IgD-negative memory B cell (primary cell): ENCODE results near the gene TMCC2. TPM values are rescaled to one million over a fixed set of nuclear protein-coding genes. Genes with fewer than 3 reads are reported as not detected.
A peak's percentile ranks its signal among the peaks of the same experiment; 100 is the strongest.
"Not testable (repeated sequence)": the region's sequence is repeated elsewhere in the genome, so short reads cannot be mapped to it uniquely, and the experiment has no call there.

Source experiments
- H3K27ac Mint-ChIP-seq, 3 donors: one replicate each; pipeline ENCODE4 v1.8.0; 2020 to 2022; ENCODE audit warnings: mild to moderate bottlenecking in 3 of 3, mixed read lengths in 3 of 3, moderate library complexity in 1 of 3
- H3K27me3 Mint-ChIP-seq: one replicate; pipeline ENCODE4 v1.8.0; 2021; ENCODE audit warnings: mixed read lengths
- H3K36me3 Mint-ChIP-seq: one replicate; pipeline ENCODE4 v1.8.0; 2020; ENCODE audit warnings: mild to moderate bottlenecking, mixed read lengths
- H3K4me1 Mint-ChIP-seq, 3 donors: one replicate each; pipeline ENCODE4 v1.8.0; 2020 to 2022; ENCODE audit warnings: mixed read lengths in 3 of 3, mild to moderate bottlenecking in 1 of 3
- H3K4me3 Mint-ChIP-seq, 4 donors: one replicate each; pipeline ENCODE4 v1.8.0; 2020 to 2022; ENCODE audit warnings: mild to moderate bottlenecking in 4 of 4, mixed read lengths in 4 of 4, moderate library complexity in 3 of 4
- H3K9me3 Mint-ChIP-seq, 3 donors: one replicate each; pipeline ENCODE4 v1.8.0; 2020 to 2021; ENCODE audit warnings: mixed read lengths in 3 of 3, mild to moderate bottlenecking in 1 of 3
- polyA plus RNA-seq: library from polyadenylated mRNA; unstranded; fragments of 300-500 nt; fragmentation: Illumina TruSeq; gene quantifications from one replicate; pipeline ENCODE4 v1.2.3, GENCODE V29; 2021

The TMCC2 gene
- polyA plus RNA-seq, 1 donor from 2014 or later: 0.11 TPM

DNA sequence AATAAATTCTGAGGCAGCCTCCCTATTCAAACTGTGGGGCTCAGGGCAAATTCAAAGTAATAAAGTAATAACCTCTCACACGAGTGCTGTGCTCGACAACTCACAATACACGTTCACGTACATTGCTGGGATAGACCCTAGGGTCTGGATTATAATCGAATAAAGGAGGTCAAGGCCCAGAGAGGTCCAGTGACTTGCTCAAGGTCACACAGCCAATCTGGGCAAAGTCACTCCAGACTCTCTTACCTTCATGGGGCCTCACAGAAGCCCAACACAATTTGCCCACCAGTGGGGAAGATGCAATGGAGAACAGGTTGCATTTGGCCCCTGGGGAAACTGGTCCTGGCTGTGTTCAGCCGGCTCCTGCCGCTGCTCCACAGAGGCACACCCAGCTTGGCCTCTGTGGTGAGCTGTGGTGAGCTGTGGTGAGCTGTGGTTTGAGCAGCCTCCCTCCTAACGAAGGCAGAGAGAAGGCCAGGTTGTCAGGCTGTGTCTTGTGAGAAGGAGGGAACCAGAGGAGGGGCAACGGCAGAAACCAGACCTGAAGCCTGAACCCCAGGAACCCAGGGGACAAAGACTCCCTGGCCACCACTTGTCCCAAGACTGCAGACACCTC, 58.7 kb downstream of the TMCC2 start:
- peaks cover 2% of the 10 kb centered on the region for H3K27me3 Mint-ChIP-seq
- H3K4me1 Mint-ChIP-seq: peaks cover 28 to 71% (median 59%) of the 10 kb centered on the region in 3 donors
- H3K36me3 Mint-ChIP-seq: no peaks in the 10 kb centered on the region
- peak overlapping the region; percentile 30 to 93 (median 82) for H3K4me3 Mint-ChIP-seq
- no peaks in the 10 kb centered on the region for H3K9me3 Mint-ChIP-seq
- H3K27ac Mint-ChIP-seq: peak overlapping the region; percentile 71 to 99 (median 98)

DNA sequence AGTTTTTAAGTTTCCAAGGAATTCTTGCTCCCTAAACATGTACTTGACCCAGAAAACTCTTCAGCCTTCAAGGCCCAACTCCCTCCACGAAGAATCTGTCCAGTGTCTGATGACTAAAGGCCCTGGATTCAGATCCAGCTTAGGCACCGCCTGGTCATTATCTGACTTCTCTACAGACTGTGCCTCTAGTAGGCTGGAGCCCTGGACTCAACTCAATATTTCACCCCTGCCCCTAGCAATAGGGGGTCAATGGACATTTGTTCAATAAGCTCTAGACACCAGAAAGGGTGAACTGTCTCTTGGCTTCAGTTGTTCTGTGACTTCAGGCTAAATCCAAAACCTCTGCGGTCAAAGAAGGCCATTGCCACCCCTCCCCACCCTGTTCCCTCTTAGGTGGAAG, 59.3 kb downstream of the TMCC2 start:
- Mint-ChIP-seq H3K27me3 (peaks cover 2% of the 10 kb centered on the region), H3K36me3 (no peaks in the 10 kb centered on the region), H3K9me3 (no peaks in the 10 kb centered on the region), H3K27ac (peak overlapping the region; percentile 71 to 99 (median 98)), H3K4me3 (peak overlapping the region; percentile 30 to 93 (median 62)), H3K4me1 (peaks cover 33 to 78% (median 65%) of the 10 kb centered on the region in 3 donors)

DNA sequence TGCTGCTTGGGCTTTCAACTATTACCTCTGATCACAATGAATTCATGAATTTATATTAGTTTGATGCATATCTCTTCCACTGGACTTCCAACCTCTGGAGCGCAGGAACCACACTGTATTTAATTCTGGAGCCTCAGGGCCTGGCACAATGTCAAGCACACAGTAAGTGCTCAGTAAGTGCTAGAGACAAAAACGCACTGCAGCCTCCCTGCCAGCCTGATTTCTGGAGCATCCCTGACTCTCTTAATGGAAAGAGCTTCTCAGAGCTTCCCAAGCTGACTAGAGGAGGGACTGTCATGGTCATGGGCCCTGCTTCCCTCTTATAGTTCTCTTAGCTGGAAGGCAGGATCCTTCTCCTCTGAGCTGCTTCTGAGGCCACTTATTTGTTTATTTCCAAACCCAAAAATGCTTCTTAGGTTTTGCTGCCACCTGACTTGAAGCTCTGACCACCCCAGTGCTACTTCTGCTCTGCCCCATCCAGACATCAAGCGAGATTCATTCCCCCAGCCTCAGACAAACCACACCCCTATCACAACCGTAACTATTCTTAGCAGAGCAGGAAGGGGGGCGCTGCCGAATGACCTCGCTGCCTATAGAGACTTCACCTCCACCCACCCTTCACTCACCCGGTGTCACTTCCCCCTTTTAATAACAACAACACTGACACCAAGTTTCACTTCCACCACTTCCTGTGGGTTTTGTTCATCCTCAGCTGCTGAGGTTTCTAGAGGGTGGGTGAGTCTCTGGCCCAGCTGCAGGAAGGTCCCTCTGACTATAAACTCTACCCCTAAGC, 60.2 kb downstream of the TMCC2 start:
- H3K4me1 Mint-ChIP-seq: peaks cover 33 to 72% (median 62%) of the 10 kb centered on the region in 3 donors
- no peaks in the 10 kb centered on the region for H3K9me3 Mint-ChIP-seq
- H3K4me3 Mint-ChIP-seq: peak overlapping the region; percentile 30 to 93 (median 66)
- peaks cover 2% of the 10 kb centered on the region for H3K27me3 Mint-ChIP-seq
- H3K27ac Mint-ChIP-seq: peak overlapping the region; percentile 71 to 99 (median 98)
- no peaks in the 10 kb centered on the region for H3K36me3 Mint-ChIP-seq

DNA sequence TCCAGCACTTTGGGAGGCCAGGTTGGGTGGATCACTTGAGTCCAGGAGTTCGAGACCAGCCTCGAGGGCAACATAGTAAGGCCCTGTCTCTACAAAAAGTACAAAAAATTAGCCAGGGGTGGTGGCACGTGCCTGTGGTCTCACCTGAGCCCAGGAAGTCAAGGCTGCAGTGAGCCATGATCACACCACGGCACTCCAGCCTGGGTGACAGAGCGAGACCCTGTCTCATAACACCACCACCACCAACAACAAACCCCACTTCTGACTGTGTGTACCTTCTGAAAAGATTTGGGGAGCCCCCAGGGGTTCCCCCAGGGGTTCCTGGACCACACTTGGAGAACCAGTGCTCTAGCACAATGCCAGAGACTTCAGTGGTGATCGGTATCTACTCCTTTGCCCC, 63.9 kb downstream of the TMCC2 start:
- H3K9me3 Mint-ChIP-seq: no peaks in the 10 kb centered on the region
- H3K4me3 Mint-ChIP-seq: peak overlapping the region in 3 of 4 donors; percentile 55 to 66 (median 55)
- H3K27me3 Mint-ChIP-seq: no peaks in the 10 kb centered on the region
- H3K36me3 Mint-ChIP-seq: no peaks in the 10 kb centered on the region
- peaks cover 36 to 59% (median 56%) of the 10 kb centered on the region in 3 donors for H3K4me1 Mint-ChIP-seq
- peak overlapping the region; percentile 53 to 92 (median 87) for H3K27ac Mint-ChIP-seq

DNA sequence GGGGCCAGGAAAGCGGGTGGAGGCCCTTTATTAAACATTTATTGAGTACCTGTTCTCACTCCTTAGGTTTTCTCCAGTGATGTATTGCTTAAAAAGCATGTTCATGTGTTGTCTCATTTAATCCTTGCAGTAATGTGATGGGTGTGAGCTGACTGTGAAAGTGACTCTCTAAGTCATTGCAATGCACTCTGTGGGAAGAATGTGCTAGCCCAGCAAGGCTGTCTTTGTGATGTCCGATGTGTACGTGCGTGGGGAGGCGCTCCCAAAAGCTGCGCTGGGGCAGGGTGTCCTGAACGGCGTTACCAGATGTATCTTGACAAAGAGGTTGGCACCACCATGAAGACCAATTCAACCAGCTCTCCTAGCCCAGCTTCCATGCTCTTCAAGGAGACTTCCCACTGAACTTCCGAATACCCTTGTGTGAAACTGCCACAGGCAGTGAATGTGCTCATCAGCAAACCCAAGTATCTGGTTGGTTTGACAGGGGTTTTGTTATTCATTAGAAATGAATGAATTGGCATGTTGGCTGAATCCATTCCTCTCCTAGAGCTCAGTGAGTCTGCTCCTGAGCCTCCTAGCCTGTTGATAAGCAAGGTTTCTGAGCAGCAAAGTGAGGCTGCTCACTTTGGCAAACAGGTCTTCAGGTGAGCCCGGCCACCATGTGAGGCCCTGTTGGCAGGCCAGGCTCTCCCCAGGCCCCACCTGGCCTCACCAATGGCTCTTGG, 65.8 kb downstream of the TMCC2 start:
- peaks cover 29 to 46% (median 45%) of the 10 kb centered on the region in 3 donors for H3K4me1 Mint-ChIP-seq
- no peaks in the 10 kb centered on the region for H3K27me3 Mint-ChIP-seq
- H3K4me3 Mint-ChIP-seq: no peak overlapping the region
- peak overlapping the region; percentile 19 to 41 (median 24) for H3K27ac Mint-ChIP-seq
- H3K36me3 Mint-ChIP-seq: no peaks in the 10 kb centered on the region
- no peaks in the 10 kb centered on the region for H3K9me3 Mint-ChIP-seq

DNA sequence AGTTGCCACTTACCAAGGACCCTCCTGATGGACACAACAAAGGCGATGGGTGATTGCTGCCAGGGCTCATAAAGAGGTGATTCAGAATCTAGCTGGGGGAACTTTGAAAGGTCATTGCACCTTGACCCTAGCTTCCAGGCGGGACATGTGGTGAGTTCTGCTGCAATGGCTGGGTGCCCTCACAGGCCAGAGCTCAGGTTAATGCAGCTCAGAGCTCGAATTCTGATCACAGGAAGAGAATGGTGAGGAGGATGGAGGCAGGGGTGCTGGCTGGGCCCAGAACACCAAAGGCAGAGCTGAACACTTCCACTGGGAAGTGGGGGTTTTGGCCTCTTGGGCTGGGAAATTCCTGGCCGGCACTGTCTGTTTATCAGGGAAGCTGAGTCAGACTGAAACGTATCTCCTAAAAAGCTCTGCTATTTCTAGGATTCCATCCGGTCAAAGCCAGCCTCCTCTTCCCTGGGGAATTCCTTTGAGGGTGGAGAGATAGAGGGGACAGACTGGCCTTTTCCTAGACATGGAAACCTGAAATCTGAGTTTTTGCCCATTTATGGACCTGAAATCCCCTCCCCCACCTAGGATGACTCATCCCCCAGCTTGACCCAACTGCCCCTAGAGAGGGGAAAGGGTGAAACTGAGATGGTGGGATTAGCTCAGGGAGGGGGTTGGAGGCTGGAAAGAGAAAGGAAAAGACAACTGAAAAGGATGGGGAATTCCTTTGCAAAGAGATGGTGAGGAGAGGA, 66.6 kb downstream of the TMCC2 start:
- no peaks in the 10 kb centered on the region for H3K9me3 Mint-ChIP-seq
- H3K27me3 Mint-ChIP-seq: no peaks in the 10 kb centered on the region
- no peaks in the 10 kb centered on the region for H3K36me3 Mint-ChIP-seq
- peak overlapping the region in 2 of 4 donors; percentile 1 to 55 for H3K4me3 Mint-ChIP-seq
- peaks cover 29 to 52% (median 45%) of the 10 kb centered on the region in 3 donors for H3K4me1 Mint-ChIP-seq
- peak overlapping the region in 2 of 3 donors; percentile 19 to 24 for H3K27ac Mint-ChIP-seq

DNA sequence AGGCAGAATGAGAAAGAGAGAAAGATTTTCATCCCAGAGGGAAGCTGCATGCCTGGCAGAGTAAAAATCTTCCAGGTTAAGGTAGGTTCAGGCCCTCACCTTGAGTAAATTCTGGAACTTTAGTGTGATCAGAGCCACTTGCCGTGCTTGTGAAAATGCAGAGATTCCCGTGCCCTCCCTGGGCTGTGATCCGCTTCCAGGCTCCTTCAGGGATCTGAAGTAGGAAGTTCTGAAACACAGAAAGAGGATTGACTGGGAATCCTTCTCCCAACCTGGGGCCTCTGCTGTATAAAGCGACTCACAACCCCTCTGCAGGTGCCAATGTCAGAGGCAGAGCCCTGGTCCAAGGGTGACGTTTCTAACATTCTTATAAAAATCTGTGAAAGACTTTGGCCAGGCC, 67.2 kb downstream of the TMCC2 start:
- H3K27ac Mint-ChIP-seq: no peak overlapping the region
- H3K4me1 Mint-ChIP-seq: peaks cover 33 to 51% (median 46%) of the 10 kb centered on the region in 3 donors
- peak overlapping the region in 1 of 4 donors; percentile 1 for H3K4me3 Mint-ChIP-seq
- H3K9me3 Mint-ChIP-seq: no peaks in the 10 kb centered on the region
- no peaks in the 10 kb centered on the region for H3K27me3 Mint-ChIP-seq
- H3K36me3 Mint-ChIP-seq: no peaks in the 10 kb centered on the region

DNA sequence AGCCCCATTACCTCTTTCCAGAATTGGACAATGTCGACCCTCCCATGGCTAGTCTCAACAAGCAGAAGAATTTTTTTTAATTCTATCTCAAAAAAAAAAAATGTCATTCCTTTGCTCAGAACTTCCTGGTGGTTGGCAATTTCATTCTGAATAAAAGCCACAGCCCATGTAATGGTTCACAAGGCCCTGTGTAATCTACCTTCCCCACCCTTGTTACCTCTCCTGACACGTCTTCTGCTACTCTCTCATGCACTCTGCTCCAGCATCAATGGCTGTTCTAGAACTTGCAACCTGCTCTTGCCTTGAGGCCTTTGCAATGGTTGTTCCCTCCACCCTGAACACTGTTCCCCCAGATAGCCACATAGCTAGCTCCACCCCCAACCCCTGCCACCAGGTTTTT, 68.4 kb downstream of the TMCC2 start:
- peaks cover 44 to 62% (median 50%) of the 10 kb centered on the region in 3 donors for H3K4me1 Mint-ChIP-seq
- peak overlapping the region in 1 of 3 donors; percentile 31 for H3K27ac Mint-ChIP-seq
- H3K9me3 Mint-ChIP-seq: no peaks in the 10 kb centered on the region
- H3K4me3 Mint-ChIP-seq: no peak overlapping the region
- H3K36me3 Mint-ChIP-seq: no peaks in the 10 kb centered on the region
- H3K27me3 Mint-ChIP-seq: no peaks in the 10 kb centered on the region

DNA sequence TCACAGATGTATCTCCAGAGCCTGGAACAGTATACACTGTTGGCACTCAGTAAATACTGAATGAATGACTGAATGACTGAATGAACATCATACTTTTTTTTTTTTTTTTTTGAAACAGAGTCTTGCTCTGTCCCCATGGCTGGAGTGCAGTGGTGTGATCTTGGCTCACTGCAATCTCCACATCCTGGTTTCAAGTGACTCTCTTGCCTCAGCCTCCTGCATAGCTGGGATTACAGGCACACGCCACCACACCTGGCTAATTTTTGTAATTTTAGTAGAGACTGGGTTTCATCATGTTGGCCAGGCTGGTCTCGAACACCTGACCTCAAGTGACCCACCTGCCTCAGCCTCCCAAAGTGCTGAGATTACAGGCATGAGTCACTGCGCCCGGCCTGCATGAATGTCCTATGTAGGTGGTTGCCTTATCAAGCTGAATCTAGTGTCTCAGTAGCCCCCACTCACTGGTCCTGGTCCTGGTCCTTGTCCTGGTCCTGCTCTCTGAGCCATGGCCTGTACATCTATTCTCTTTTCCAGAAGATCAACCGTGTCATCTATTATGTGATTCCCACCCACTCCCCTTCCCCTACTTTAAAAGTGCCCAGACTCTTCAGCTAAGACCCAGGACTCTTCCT, 69.9 kb downstream of the TMCC2 start:
- H3K36me3 Mint-ChIP-seq, H3K27me3 Mint-ChIP-seq, H3K9me3 Mint-ChIP-seq: not testable (repeated sequence)
- Mint-ChIP-seq H3K27ac (peak overlapping the region in 1 of 3 donors; percentile 23), H3K4me1 (peaks cover 44 to 61% (median 49%) of the 10 kb centered on the region in 3 donors), H3K4me3 (peak overlapping the region in 1 of 4 donors; percentile 33)

DNA sequence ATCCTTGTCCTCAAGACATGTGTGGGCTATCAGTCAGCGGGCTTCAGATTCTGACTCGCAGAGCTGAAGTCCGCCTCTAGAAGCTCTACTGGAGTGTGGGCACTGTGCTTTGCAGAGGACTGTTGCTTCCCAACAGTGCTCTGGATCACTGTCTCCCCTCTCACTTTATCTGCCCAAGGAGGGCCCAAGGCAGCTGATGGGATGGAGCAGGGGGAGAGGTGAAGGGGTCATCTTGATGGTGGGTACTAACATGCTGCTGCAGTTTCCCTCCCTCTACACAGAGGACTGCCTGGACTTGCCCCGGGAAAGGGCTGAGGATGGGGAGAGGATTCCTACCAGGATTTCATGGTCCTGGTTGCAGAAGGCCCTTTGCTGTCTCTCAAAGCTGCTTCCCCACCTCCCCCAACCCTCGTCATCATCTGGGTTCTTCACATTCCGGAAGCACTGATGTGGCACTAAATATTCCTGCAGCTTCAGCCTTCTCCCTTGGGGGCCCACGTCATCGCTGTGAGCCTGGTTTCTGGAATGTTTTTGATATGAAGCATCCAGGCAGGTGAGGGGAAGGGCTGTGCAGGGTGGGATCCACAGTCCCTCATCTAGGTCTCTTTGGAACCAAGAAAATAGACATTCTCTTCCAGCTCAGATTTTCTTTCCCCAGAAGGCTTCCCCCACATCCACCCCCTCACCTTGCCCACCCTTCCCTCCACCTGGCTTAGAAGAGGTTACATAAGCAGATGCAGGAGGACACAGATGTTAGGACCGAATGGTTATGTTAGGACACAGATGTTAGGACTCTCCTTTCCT, 70.6 kb downstream of the TMCC2 start:
- H3K27ac Mint-ChIP-seq: peak overlapping the region in 1 of 3 donors; percentile 13

DNA sequence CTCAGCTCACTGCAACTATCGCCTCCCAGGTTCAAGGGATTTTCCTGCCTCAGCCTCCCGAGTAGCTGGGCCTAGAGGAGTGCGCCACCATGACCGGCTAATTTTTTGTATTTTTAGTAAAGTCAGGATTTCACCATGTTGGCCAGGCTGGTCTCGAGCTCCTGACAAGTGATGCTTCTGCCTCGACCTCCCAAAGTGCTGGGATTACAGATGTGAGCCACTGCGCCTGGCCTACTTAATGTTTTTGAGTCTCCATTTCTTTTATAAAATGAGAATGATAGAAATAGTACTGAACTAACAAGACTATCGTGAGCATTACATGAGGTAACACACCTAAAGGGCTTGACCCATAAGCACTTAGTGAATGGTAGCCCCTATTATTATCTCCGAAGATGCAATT, 72.4 kb downstream of the TMCC2 start:
- peak overlapping the region in 2 of 3 donors; percentile 82 to 96 for H3K27ac Mint-ChIP-seq
- no peaks in the 10 kb centered on the region for H3K27me3 Mint-ChIP-seq
- no peaks in the 10 kb centered on the region for H3K9me3 Mint-ChIP-seq
- peaks cover 3% of the 10 kb centered on the region for H3K36me3 Mint-ChIP-seq
- peak overlapping the region in 2 of 4 donors; percentile 33 to 70 for H3K4me3 Mint-ChIP-seq
- H3K4me1 Mint-ChIP-seq: peaks cover 32 to 49% (median 38%) of the 10 kb centered on the region in 3 donors

More for the DNA sequence above, 70.6 kb downstream of the TMCC2 start:
- Mint-ChIP-seq H3K4me1 (peaks cover 41 to 57% (median 45%) of the 10 kb centered on the region in 3 donors), H3K9me3 (no peaks in the 10 kb centered on the region), H3K4me3 (peak overlapping the region in 1 of 4 donors; percentile 60), H3K27me3 (no peaks in the 10 kb centered on the region), H3K36me3 (no peaks in the 10 kb centered on the region)

DNA sequence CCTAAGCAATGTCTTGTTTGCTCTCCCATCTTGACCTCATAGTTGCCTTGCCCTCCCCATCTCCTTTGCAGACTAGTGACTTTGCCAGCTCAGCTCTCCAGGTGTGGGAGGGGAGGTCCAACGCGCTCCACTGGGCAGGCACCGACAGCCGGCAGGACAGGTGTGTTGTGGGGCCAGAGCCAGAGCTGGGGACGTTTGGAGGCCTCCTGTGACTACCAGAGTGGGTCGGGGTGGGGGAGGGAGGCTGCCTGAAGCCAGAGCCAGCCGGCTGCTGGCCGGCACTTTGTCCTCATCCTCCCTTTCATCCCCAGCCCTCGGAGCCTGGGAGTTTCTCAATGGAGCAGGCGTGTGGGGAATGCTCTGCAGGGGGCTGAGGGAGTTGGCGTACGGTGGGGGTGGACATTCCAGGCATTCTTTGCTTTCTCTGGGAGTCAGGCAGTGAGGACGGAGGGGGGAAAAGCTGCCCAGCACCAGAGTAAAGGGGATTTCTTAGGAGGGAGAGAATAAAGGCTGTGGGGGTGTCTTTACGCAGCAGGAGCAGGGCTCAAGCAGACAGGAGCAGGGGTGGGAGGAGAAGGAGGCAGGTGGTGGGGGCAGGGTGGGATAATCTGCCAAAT, 73.6 kb downstream of the TMCC2 start:
- Mint-ChIP-seq H3K27me3 (no peaks in the 10 kb centered on the region), H3K4me1 (peaks cover 24 to 44% (median 30%) of the 10 kb centered on the region in 3 donors), H3K27ac (peak overlapping the region; percentile 86 to 96 (median 86)), H3K9me3 (no peaks in the 10 kb centered on the region), H3K4me3 (peak overlapping the region in 3 of 4 donors; percentile 20 to 75 (median 69)), H3K36me3 (peaks cover 3% of the 10 kb centered on the region)
